Suprapubic skin (tissue), 4 donors: ENCODE results near the gene APBB3. TPM values are rescaled to one million over a fixed set of nuclear protein-coding genes. Genes with fewer than 3 reads are reported as not detected.
"Not testable (repeated sequence)": the region's sequence is repeated elsewhere in the genome, so short reads cannot be mapped to it uniquely, and the experiment has no call there.

Experiments used
- DNase-seq, 2 donors: peaks; one replicate each; pipeline ENCODE4 v3.0.0-alpha.2; 2019; ENCODE audit warnings: low spot score in 2 of 2
- H3K27ac ChIP-seq: fragments of 200-600 bp; sonication (generic); one replicate; pipeline ENCODE4 v1.5.1; 2019
- H3K27me3 ChIP-seq: fragments of 200-600 bp; sonication (generic); one replicate; pipeline ENCODE4 v1.5.1; 2019
- H3K36me3 ChIP-seq: fragments of 200-600 bp; sonication (generic); one replicate; pipeline ENCODE4 v1.5.1; 2019
- H3K4me1 ChIP-seq: fragments of 200-600 bp; sonication (generic); one replicate; pipeline ENCODE4 v1.5.1; 2019
- H3K4me3 ChIP-seq: fragments of 200-600 bp; sonication (generic); one replicate; pipeline ENCODE4 v1.5.1; 2019; ENCODE audit warnings: mild to moderate bottlenecking
- H3K9me3 ChIP-seq: fragments of 200-600 bp; sonication (generic); one replicate; pipeline ENCODE4 v1.5.1; 2019
- EP300 ChIP-seq: sonication (generic); formaldehyde crosslinking; IDR thresholded peaks from one replicate; pipeline ENCODE4 v1.6.1; 2017; ENCODE audit warnings: antibody characterized with exemption
- POLR2A ChIP-seq, 2 donors: fragments of 450-650 bp; IDR thresholded peaks; one replicate each; pipeline ENCODE4 v1.6.1; 2017; ENCODE audit warnings: antibody characterized with exemption in 2 of 2, mild to moderate bottlenecking in 2 of 2, moderate library complexity in 2 of 2
- POLR2AphosphoS5 ChIP-seq, 3 donors: sonication (generic); formaldehyde crosslinking; IDR thresholded peaks; one replicate each; pipeline ENCODE4 v1.6.1; 2017; ENCODE audit warnings: antibody characterized with exemption in 3 of 3
- WGBS: methylation state at CpG from one replicate; pipeline ENCODE4 v1.1.5; 2018; 5-methylcytosine and 5-hydroxymethylcytosine counted together
- total RNA-seq, 4 donors: library from RNA; depleted of rRNA; stranded (reverse); fragments of >200 nt; gene quantifications; one replicate each; pipeline ENCODE4 v1.1.0, GENCODE V29; 2016
- TF ChIP-seq, protein P1 (sequence below), 2 donors: fragments of 200-600 bp in 1 of 2; fragments of 450-650 bp in 1 of 2; sonication (generic) in 1 of 2; IDR thresholded peaks; one replicate each; pipeline ENCODE4 v1.5.1; 2016 to 2019; ENCODE audit warnings: antibody characterized with exemption in 2 of 2, mild to moderate bottlenecking in 1 of 2, moderate library complexity in 1 of 2

The APBB3 gene
- total RNA-seq, 4 donors from 2014 or later, result 14.5 to 57.9 (median 27.3) TPM

- no peaks in the 10 kb centered on the region for H3K27me3 ChIP-seq
- no peaks in the 10 kb centered on the region for H3K36me3 ChIP-seq
- no peak overlapping the region for H3K4me3 ChIP-seq
- peaks cover 10% of the 10 kb centered on the region for H3K4me1 ChIP-seq
- 75% methylated on average over 1 of the region's 1 CpG for WGBS
- TF ChIP-seq POLR2AphosphoS5 (IDR thresholded peaks at IDR 0.05) (no peak), EP300 (no peak), POLR2A (IDR thresholded peaks at IDR 0.05) (no peak)
- TF ChIP-seq, protein P1, sequence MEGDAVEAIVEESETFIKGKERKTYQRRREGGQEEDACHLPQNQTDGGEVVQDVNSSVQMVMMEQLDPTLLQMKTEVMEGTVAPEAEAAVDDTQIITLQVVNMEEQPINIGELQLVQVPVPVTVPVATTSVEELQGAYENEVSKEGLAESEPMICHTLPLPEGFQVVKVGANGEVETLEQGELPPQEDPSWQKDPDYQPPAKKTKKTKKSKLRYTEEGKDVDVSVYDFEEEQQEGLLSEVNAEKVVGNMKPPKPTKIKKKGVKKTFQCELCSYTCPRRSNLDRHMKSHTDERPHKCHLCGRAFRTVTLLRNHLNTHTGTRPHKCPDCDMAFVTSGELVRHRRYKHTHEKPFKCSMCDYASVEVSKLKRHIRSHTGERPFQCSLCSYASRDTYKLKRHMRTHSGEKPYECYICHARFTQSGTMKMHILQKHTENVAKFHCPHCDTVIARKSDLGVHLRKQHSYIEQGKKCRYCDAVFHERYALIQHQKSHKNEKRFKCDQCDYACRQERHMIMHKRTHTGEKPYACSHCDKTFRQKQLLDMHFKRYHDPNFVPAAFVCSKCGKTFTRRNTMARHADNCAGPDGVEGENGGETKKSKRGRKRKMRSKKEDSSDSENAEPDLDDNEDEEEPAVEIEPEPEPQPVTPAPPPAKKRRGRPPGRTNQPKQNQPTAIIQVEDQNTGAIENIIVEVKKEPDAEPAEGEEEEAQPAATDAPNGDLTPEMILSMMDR (IDR thresholded peaks at IDR 0.05), result no peak
- no peak for DNase-seq
- peak overlapping the region; percentile 35 for H3K27ac ChIP-seq
- no peaks in the 10 kb centered on the region for H3K9me3 ChIP-seq
These were observed 31.9 kb upstream of the APBB3 start for GRCh38 chr5:140596321-140596741.

GRCh38 chr5:140595538-140596300 is 31.3 kb upstream of the APBB3 start:
- H3K27ac ChIP-seq, result peak overlapping the region; percentile 35
- no peak for DNase-seq
- WGBS, result 64% methylated on average over 5 of the region's 5 CpGs

DNA sequence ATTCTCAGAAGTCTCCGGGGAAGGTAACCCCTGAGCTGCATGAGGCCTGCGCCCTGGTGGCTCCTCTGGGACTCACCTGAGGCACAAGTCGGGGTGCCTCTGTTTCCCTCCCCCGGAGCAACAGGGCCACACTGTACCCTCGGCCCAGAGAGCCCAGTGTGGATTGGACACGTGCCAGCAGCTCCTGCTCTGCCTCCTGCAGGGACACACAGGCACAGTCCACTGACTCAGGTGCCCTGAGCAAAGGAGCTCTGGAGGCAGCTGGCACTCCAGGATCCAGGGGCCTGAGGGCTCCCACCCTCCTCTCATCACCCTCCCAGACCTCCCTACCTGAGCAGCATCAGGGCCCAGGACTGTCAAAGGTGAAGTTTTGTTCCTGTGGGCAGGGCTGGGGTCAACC is 29.8 kb upstream of the APBB3 start:
- Histone ChIP-seq H3K27me3 (no peaks in the 10 kb centered on the region), H3K4me3 (no peak overlapping the region), H3K36me3 (no peaks in the 10 kb centered on the region), H3K4me1 (peaks cover 18% of the 10 kb centered on the region), H3K9me3 (no peaks in the 10 kb centered on the region), H3K27ac (no peak overlapping the region)
- TF ChIP-seq EP300 (no peak), POLR2A (IDR thresholded peaks at IDR 0.05) (no peak), POLR2AphosphoS5 (IDR thresholded peaks at IDR 0.05) (no peak)
- TF ChIP-seq, protein P1 (IDR thresholded peaks at IDR 0.05), result no peak
- peak in 1 of 2 donors; percentile 72 for DNase-seq
- WGBS, result 80% methylated on average over 2 of the region's 6 CpGs

More at GRCh38 chr5:140595538-140596300, 31.3 kb upstream of the APBB3 start:
- H3K36me3 ChIP-seq, result no peaks in the 10 kb centered on the region
- no peak overlapping the region for H3K4me3 ChIP-seq
- H3K9me3 ChIP-seq, result no peaks in the 10 kb centered on the region
- H3K27me3 ChIP-seq, result no peaks in the 10 kb centered on the region
- no peak for TF ChIP-seq POLR2AphosphoS5 (IDR thresholded peaks at IDR 0.05)
- H3K4me1 ChIP-seq, result peaks cover 10% of the 10 kb centered on the region

DNA sequence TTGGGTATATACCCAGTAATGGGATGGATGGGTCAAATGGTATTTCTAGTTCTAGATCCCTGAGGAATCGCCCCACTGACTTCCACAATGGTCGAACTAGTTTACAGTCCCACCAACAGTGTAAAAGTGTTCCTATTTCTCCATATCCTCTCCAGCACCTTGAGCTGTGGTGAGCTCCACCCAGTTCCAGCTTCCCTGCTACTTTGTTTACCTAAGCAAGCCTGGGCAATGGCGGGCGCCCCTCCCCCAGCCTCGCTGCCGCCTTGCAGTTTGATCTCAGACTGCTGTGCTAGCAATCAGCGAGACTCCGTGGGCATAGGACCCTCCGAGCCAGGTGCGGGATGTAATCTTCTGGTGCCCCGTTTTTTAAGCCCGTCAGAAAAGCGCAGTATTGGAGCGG is 28.7 kb upstream of the APBB3 start:
- not testable (repeated sequence) for DNase-seq, H3K9me3 ChIP-seq, H3K27ac ChIP-seq, H3K36me3 ChIP-seq, H3K27me3 ChIP-seq
- Histone ChIP-seq H3K4me1 (peaks cover 26% of the 10 kb centered on the region), H3K4me3 (peak overlapping the region; percentile 22)
- WGBS, result 21% methylated on average over 5 of the region's 14 CpGs

- no peaks in the 10 kb centered on the region for H3K27me3 ChIP-seq
- no peak for TF ChIP-seq EP300
- TF ChIP-seq POLR2AphosphoS5 (IDR thresholded peaks at IDR 0.05), result no peak
- TF ChIP-seq POLR2A (IDR thresholded peaks at IDR 0.05), result no peak
- TF ChIP-seq, protein P1 (IDR thresholded peaks at IDR 0.05), result no peak
- H3K36me3 ChIP-seq, result no peaks in the 10 kb centered on the region
- DNase-seq, result no peak
- no peaks in the 10 kb centered on the region for H3K9me3 ChIP-seq
- H3K4me1 ChIP-seq, result peaks cover 26% of the 10 kb centered on the region
- 74% methylated on average over 5 of the region's 5 CpGs for WGBS
- no peak overlapping the region for H3K4me3 ChIP-seq
- H3K27ac ChIP-seq, result no peak overlapping the region
These were observed 27.5 kb upstream of the APBB3 start for GRCh38 chr5:140591747-140592372.

DNA sequence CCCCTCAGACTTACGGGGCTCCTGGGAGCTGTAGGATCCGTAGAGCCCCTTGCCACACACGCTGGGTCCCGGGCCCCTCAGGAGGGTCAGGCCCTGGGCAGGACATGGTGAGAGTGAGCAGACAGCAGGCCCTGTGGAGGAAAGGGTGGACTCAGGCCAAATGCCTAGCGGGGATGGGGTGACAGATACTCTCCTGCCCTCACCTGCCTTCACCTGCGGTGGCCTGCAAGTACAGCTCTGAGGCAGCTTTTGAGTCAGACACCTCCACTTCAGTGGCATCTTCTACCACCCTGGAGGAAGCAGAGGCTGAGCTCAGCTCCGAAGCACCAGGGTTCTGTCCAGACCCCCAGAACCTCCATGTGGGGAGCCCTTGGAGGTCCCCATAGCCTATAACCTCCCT is 26.5 kb upstream of the APBB3 start:
- Histone ChIP-seq H3K4me1 (peaks cover 17% of the 10 kb centered on the region), H3K27me3 (no peaks in the 10 kb centered on the region), H3K27ac (no peak overlapping the region), H3K4me3 (no peak overlapping the region), H3K9me3 (no peaks in the 10 kb centered on the region), H3K36me3 (no peaks in the 10 kb centered on the region)
- 81% methylated on average over 5 of the region's 7 CpGs for WGBS
- DNase-seq, result no peak
- TF ChIP-seq POLR2AphosphoS5 (IDR thresholded peaks at IDR 0.05) (no peak), POLR2A (IDR thresholded peaks at IDR 0.05) (no peak), EP300 (no peak)
- TF ChIP-seq, protein P1 (IDR thresholded peaks at IDR 0.05), result no peak
